Stimulated activated memory B cell treated with anti-CD40 and anti-IgM and Interleukin-4, amounts not matched to agents 10 μg/mL and 1 μg/mL and 100 μg/mL, for 72 hours (primary cell): ENCODE data around the gene NPAS3.

Source experiments
- ATAC-seq: fragments of 150-1000 bp; cut with Tn5 transposase; 2 replicates; pipeline ENCODE4 v1.10.0; 2021
- H3K27ac Mint-ChIP-seq: one replicate; pipeline ENCODE4 v1.8.0; 2022; ENCODE audit warnings: mild to moderate bottlenecking, mixed read lengths
- H3K27me3 Mint-ChIP-seq: one replicate; pipeline ENCODE4 v1.8.0; 2022; ENCODE audit warnings: mixed read lengths
- H3K36me3 Mint-ChIP-seq: one replicate; pipeline ENCODE4 v1.8.0; 2022; ENCODE audit warnings: mixed read lengths
- H3K4me1 Mint-ChIP-seq: one replicate; pipeline ENCODE4 v1.8.0; 2022; ENCODE audit warnings: mixed read lengths
- H3K4me3 Mint-ChIP-seq: one replicate; pipeline ENCODE4 v1.8.0; 2022; ENCODE audit warnings: mild to moderate bottlenecking, moderate library complexity, mixed read lengths
- H3K9me3 Mint-ChIP-seq: one replicate; pipeline ENCODE4 v1.8.0; 2022; ENCODE audit warnings: mixed read lengths

The NPAS3 gene

GRCh38 chr14:33794791-33795305 lies 856.2 kb downstream of the NPAS3 start:
- peaks cover 47% of the 10 kb centered on the region for H3K27me3 Mint-ChIP-seq
- no peak for ATAC-seq

GRCh38 chr14:33796356-33796755 lies 857.7 kb downstream of the NPAS3 start:
- Mint-ChIP-seq H3K9me3 (peaks cover 5% of the 10 kb centered on the region), H3K4me1 (peaks cover 11% of the 10 kb centered on the region), H3K36me3 (no peaks in the 10 kb centered on the region), H3K27ac (no peak overlapping the region), H3K4me3 (no peak overlapping the region), H3K27me3 (peaks cover 48% of the 10 kb centered on the region)
- no peak for ATAC-seq

More at GRCh38 chr14:33794791-33795305, 856.2 kb downstream of the NPAS3 start:
- H3K9me3 Mint-ChIP-seq, result no peaks in the 10 kb centered on the region
- peaks cover 11% of the 10 kb centered on the region for H3K4me1 Mint-ChIP-seq
- H3K36me3 Mint-ChIP-seq, result no peaks in the 10 kb centered on the region
- no peak overlapping the region for H3K27ac Mint-ChIP-seq
- H3K4me3 Mint-ChIP-seq, result no peak overlapping the region

GRCh38 chr14:33799705-33800570 lies 861.3 kb downstream of the NPAS3 start:
- H3K9me3 Mint-ChIP-seq, result peaks cover 5% of the 10 kb centered on the region
- H3K27ac Mint-ChIP-seq, result no peak overlapping the region
- H3K36me3 Mint-ChIP-seq, result no peaks in the 10 kb centered on the region
- H3K27me3 Mint-ChIP-seq, result peaks cover 15% of the 10 kb centered on the region
- peak; percentile 9 for ATAC-seq
- no peak overlapping the region for H3K4me3 Mint-ChIP-seq
- no peaks in the 10 kb centered on the region for H3K4me1 Mint-ChIP-seq

DNA sequence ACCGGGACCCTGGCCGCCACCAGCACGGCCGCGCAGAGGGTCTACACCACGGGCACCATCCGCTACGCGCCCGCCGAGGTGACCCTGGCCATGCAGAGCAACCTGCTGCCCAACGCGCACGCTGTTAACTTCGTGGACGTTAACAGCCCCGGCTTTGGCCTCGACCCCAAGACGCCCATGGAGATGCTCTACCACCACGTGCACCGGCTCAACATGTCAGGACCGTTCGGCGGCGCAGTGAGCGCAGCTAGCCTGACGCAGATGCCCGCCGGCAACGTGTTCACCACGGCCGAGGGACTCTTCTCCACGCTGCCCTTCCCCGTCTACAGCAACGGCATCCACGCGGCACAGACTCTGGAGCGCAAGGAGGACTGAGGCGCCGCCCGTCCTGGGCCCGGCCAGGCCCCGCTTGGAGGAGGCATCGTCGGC lies 862.1 kb downstream of the NPAS3 start:
- Mint-ChIP-seq H3K36me3 (no peaks in the 10 kb centered on the region), H3K4me3 (no peak overlapping the region), H3K9me3 (peaks cover 5% of the 10 kb centered on the region), H3K27ac (no peak overlapping the region), H3K27me3 (peaks cover 9% of the 10 kb centered on the region), H3K4me1 (no peaks in the 10 kb centered on the region)
- no peak for ATAC-seq

DNA sequence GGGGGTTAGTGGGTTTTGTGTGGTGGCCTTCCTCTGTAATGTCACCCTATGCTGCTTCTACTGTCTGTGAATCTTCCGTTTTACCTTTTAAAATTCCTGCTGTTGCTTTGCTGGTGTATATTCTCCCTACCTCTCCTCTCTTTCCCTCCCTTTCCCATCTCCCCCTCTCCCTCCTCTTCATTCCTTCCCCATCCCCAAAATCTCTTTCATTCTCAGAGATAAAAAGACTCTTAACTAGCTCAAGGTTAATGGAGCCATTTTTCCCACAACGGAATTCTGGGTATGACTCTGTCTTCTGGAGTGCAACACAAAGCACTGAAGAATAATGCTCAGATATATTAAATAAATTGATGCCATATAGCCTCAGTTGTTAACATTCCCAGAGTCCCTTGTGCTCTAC lies 864.1 kb downstream of the NPAS3 start:
- H3K4me3 Mint-ChIP-seq, result no peak overlapping the region
- H3K27ac Mint-ChIP-seq, result no peak overlapping the region
- H3K4me1 Mint-ChIP-seq, result no peaks in the 10 kb centered on the region
- no peak for ATAC-seq
- peaks cover 5% of the 10 kb centered on the region for H3K9me3 Mint-ChIP-seq
- H3K36me3 Mint-ChIP-seq, result no peaks in the 10 kb centered on the region
- H3K27me3 Mint-ChIP-seq, result peaks cover 9% of the 10 kb centered on the region

DNA sequence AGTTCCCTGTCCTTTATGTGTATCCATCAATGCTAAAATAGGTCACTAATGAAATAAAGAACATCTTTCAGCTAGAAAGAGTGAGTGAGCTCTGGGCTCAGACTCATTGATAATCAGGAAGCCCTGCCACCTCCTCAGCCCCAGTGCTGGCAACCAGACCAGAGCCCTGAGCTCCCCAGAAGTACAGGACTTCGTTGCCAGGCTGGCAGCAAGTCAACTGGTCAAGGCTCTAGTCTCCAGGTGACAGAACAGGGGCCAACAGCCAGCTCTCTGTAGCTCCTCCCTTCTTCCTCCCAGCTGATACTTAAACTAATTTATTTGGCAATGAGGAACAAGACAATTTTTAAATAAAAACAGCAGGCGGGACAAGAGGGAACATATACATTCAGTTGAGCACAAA lies 866.9 kb downstream of the NPAS3 start:
- no peaks in the 10 kb centered on the region for H3K4me1 Mint-ChIP-seq
- H3K9me3 Mint-ChIP-seq, result peaks cover 8% of the 10 kb centered on the region
- no peaks in the 10 kb centered on the region for H3K36me3 Mint-ChIP-seq
- no peak for ATAC-seq
- no peak overlapping the region for H3K4me3 Mint-ChIP-seq
- peaks cover 9% of the 10 kb centered on the region for H3K27me3 Mint-ChIP-seq
- no peak overlapping the region for H3K27ac Mint-ChIP-seq

- no peak overlapping the region for H3K4me3 Mint-ChIP-seq
- no peaks in the 10 kb centered on the region for H3K36me3 Mint-ChIP-seq
- peaks cover 3% of the 10 kb centered on the region for H3K9me3 Mint-ChIP-seq
- H3K4me1 Mint-ChIP-seq, result no peaks in the 10 kb centered on the region
- H3K27me3 Mint-ChIP-seq, result no peaks in the 10 kb centered on the region
- ATAC-seq, result no peak
- no peak overlapping the region for H3K27ac Mint-ChIP-seq
Observed at GRCh38 chr14:33806905-33807304, 868.2 kb downstream of the NPAS3 start.

DNA sequence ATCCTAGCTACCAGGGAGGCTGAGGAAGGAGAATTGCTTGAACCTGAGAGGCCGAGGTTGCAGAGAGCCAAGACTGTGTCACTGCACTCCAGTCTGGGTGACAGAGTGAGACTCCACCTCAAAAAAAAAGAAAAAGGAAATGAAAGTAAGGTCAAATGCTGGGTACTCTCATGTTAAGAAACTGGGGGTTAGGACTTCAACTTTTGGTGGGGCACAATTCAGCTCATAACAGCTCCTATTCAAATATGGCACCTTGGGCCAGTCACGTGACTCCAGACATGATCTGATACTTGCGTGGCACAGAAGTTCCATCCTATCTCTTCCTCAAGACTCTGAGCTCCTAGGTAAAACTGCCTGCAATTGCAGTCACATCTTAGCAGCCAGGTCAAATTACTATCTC lies 869.5 kb downstream of the NPAS3 start:
- H3K9me3 Mint-ChIP-seq, result peaks cover 3% of the 10 kb centered on the region

GRCh38 chr14:33809396-33809981 lies 870.8 kb downstream of the NPAS3 start:
- no peak for ATAC-seq
- no peaks in the 10 kb centered on the region for H3K4me1 Mint-ChIP-seq
- no peaks in the 10 kb centered on the region for H3K36me3 Mint-ChIP-seq
- H3K4me3 Mint-ChIP-seq, result no peak overlapping the region
- no peaks in the 10 kb centered on the region for H3K27me3 Mint-ChIP-seq
- no peak overlapping the region for H3K27ac Mint-ChIP-seq
- H3K9me3 Mint-ChIP-seq, result peaks cover 3% of the 10 kb centered on the region

More for the DNA sequence above, 869.5 kb downstream of the NPAS3 start:
- Mint-ChIP-seq H3K27ac (no peak overlapping the region), H3K4me1 (no peaks in the 10 kb centered on the region), H3K27me3 (no peaks in the 10 kb centered on the region), H3K4me3 (no peak overlapping the region), H3K36me3 (no peaks in the 10 kb centered on the region)
- ATAC-seq, result no peak

DNA sequence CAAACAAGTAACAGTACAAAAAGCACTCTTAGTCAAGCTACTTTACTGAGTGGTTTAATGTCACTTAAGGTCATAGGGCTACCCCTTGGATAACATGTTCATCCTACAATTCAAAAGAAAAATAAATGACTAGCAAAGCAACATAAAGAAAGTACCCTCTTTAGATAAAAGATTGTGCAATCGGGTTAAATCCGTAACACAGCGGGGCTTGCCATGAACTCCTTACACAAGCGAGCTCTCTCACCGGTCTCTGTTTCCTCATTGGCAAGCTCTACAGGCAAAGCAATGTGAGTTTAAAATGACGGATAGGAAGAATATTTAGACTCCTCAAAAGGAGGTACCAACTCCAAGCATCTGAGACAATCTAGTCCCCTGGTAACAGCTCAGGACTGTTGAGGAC lies 871.6 kb downstream of the NPAS3 start:
- peaks cover 3% of the 10 kb centered on the region for H3K9me3 Mint-ChIP-seq
- no peaks in the 10 kb centered on the region for H3K27me3 Mint-ChIP-seq
- H3K36me3 Mint-ChIP-seq, result no peaks in the 10 kb centered on the region
- no peak overlapping the region for H3K27ac Mint-ChIP-seq
- no peaks in the 10 kb centered on the region for H3K4me1 Mint-ChIP-seq
- ATAC-seq, result no peak
- no peak overlapping the region for H3K4me3 Mint-ChIP-seq

DNA sequence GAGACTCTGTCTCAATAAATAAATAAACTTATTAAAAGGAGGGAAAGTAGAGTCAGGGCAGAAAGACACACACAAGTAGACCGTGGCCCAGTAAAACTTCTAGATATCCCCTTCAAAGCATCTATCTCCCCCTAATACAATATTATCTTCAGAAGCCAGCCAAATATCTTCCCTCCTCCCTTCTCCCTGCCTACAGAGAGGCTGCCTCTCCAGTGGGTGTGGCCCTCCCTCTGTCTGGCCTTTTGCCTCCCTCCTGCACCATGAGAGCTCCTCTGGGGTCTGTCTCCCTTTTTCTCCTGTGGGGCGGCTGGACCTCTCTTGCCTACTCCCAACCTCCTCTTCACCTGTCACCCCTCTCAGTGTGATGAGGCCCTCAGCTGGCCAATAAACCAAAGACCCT lies 873.0 kb downstream of the NPAS3 start:
- Mint-ChIP-seq H3K36me3 (no peaks in the 10 kb centered on the region), H3K4me3 (no peak overlapping the region), H3K9me3 (peaks cover 3% of the 10 kb centered on the region), H3K27ac (no peak overlapping the region), H3K4me1 (no peaks in the 10 kb centered on the region), H3K27me3 (no peaks in the 10 kb centered on the region)
- ATAC-seq, result no peak

DNA sequence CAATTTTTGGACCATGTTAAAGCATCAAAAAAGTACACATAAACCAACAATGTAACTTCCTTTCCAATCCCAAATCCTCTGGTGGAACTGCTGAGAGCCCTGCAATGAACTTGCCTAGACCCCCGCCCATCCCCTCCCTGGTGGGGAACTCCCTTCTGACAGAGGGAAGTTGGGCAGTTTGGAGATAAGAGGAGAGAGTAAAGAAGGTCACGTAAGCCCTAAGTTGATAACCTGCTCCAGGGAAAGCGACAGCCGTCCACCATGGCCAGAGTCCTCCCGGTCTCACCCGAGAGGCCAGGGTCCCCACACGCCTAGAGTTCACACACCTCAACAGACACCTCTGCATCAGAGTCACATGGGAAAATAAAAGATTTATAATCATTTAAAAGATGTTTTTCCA lies 873.5 kb downstream of the NPAS3 start:
- Mint-ChIP-seq H3K9me3 (peaks cover 3% of the 10 kb centered on the region), H3K4me1 (no peaks in the 10 kb centered on the region), H3K27me3 (no peaks in the 10 kb centered on the region), H3K27ac (no peak overlapping the region), H3K4me3 (no peak overlapping the region), H3K36me3 (no peaks in the 10 kb centered on the region)
- no peak for ATAC-seq

GRCh38 chr14:33812601-33813000 lies 873.9 kb downstream of the NPAS3 start:
- no peak overlapping the region for H3K27ac Mint-ChIP-seq
- peaks cover 3% of the 10 kb centered on the region for H3K9me3 Mint-ChIP-seq
- H3K36me3 Mint-ChIP-seq, result no peaks in the 10 kb centered on the region
- no peaks in the 10 kb centered on the region for H3K27me3 Mint-ChIP-seq
- no peak for ATAC-seq
- no peak overlapping the region for H3K4me3 Mint-ChIP-seq
- H3K4me1 Mint-ChIP-seq, result no peaks in the 10 kb centered on the region

- Mint-ChIP-seq H3K36me3 (no peaks in the 10 kb centered on the region), H3K9me3 (no peaks in the 10 kb centered on the region), H3K4me3 (no peak overlapping the region), H3K27ac (no peak overlapping the region), H3K27me3 (no peaks in the 10 kb centered on the region), H3K4me1 (no peaks in the 10 kb centered on the region)
- ATAC-seq, result no peak
Observed at GRCh38 chr14:33814010-33814409, 875.3 kb downstream of the NPAS3 start.

DNA sequence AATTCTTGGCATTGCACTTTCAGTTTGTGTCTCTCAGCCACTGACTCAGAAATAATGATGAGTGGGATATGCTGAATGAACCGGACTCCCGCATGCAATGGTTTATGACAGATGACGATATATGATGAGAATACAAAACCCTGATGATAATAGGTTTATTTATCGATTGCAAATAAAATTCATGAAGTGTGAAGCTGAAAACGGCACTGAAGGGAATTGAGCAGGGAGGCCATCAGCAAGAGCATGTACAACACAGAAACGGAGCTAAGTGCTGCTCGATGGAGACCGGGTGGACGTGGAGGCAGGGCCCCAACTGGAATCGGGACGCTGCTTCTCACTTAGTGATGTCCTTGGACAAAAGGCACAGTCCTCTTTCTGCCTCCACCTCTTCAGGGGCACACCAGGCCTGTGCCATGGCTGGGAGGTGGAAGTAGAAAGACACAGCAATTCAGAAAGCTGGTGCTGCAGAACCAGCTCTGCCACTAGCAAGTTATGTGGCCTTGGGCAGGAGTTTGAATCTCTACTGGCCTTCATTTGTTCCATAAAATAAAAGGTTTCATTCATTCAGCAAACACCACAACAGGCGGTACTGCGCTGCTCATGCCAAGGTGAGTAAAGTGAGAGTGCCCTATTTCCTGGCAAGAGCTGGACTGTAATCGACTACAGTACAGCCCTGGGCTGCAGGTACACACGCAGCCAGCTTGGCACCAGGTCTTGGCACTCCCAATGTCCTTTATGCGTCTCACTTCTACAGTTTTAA lies 895.2 kb downstream of the NPAS3 start:
- Mint-ChIP-seq H3K9me3 (peaks cover 9% of the 10 kb centered on the region), H3K4me1 (no peaks in the 10 kb centered on the region), H3K36me3 (no peaks in the 10 kb centered on the region), H3K27me3 (no peaks in the 10 kb centered on the region), H3K27ac (no peak overlapping the region), H3K4me3 (no peak overlapping the region)
- ATAC-seq, result no peak
